Spleen (tissue), 11 donors: ENCODE measurements around the gene NCF4. TPM values are rescaled to one million over a fixed set of nuclear protein-coding genes. Genes with fewer than 3 reads are reported as not detected.

ENCODE experiments used
- DNase-seq: peaks from one replicate; pipeline ENCODE4 v3.0.0-alpha.2; 2020
- H3K27ac ChIP-seq, 8 donors: fragments of 200-600 bp; sonication (generic) in 7 of 8; 1 replicate in 4 of 8; 2 replicates in 4 of 8; pipeline versions ENCODE4 v1.5.0 to v1.8.0; 2016 to 2021; ENCODE audit warnings: inconsistent platforms in 4 of 8, mild to moderate bottlenecking in 4 of 8, moderate library complexity in 1 of 8
- H3K27me3 ChIP-seq, 7 donors: fragments of 200-600 bp; sonication (generic) in 6 of 7; replicated peaks in 1 of 7; 1 replicate in 4 of 7; 2 replicates in 3 of 7; pipeline versions ENCODE4 v1.5.0 to v1.8.0; 2016 to 2021; ENCODE audit warnings: inconsistent platforms in 3 of 7, mild to moderate bottlenecking in 1 of 7
- H3K36me3 ChIP-seq, 6 donors: fragments of 200-600 bp; sonication (generic) in 5 of 6; 1 replicate in 4 of 6; 2 replicates in 2 of 6; pipeline versions ENCODE4 v1.5.0 to v1.8.0; 2016 to 2021; ENCODE audit warnings: inconsistent platforms in 2 of 6
- H3K4me1 ChIP-seq, 6 donors: fragments of 200-600 bp; sonication (generic) in 5 of 6; 1 replicate in 3 of 6; 2 replicates in 3 of 6; pipeline versions ENCODE4 v1.5.0 to v1.8.0; 2016 to 2021; ENCODE audit warnings: inconsistent platforms in 3 of 6
- H3K4me3 ChIP-seq, 8 donors: fragments of 200-600 bp; sonication (generic) in 7 of 8; 1 replicate in 4 of 8; 2 replicates in 4 of 8; pipeline versions ENCODE4 v1.5.0 to v1.8.0; 2016 to 2021; ENCODE audit warnings: inconsistent platforms in 4 of 8, mild to moderate bottlenecking in 4 of 8, moderate library complexity in 2 of 8
- H3K9me3 ChIP-seq, 8 donors: fragments of 200-600 bp; sonication (generic) in 7 of 8; 1 replicate in 4 of 8; 2 replicates in 4 of 8; pipeline versions ENCODE4 v1.5.0 to v1.8.0; 2016 to 2021; ENCODE audit warnings: inconsistent platforms in 4 of 8
- POLR2A ChIP-seq, 3 donors: fragments of 450-650 bp; IDR thresholded peaks; one replicate each; pipeline ENCODE4 v1.5.1; 2017; ENCODE audit warnings: antibody characterized with exemption in 3 of 3, mild to moderate bottlenecking in 1 of 3
- POLR2AphosphoS5 ChIP-seq, 3 donors: sonication (generic); formaldehyde crosslinking; IDR thresholded peaks; one replicate each; pipeline ENCODE4 v1.5.1; 2017; ENCODE audit warnings: antibody characterized with exemption in 3 of 3
- WGBS, 5 donors: extraction: QIAGEN DNeasy Blood & Tissue Kit in 3 of 5; methylation state at CpG; one replicate each; pipeline versions ENCODE4 v1.1.5 to v1.1.7; 2013 to 2018; 5-methylcytosine and 5-hydroxymethylcytosine counted together
- intact Hi-C: fragments of 100-400 bp; cut with DNase I; formaldehyde crosslinking; loops from one replicate; pipeline ENCODE4 v1.15.0; 2023; ENCODE audit warnings: low total_unique reads
- polyA plus RNA-seq, 3 donors: library from polyadenylated mRNA; stranded (reverse); fragments of 200-250 nt; gene quantifications; one replicate each; pipeline ENCODE4 v1.2.1, GENCODE V29; 2013
- total RNA-seq, 7 donors: library from RNA; depleted of rRNA in 3 of 7; stranded (reverse); fragments of >200 nt in 3 of 7; fragmentation: NEBNext Ultra II Directional in 4 of 7; extraction: Animal tissue kit (Norgen Biotek cat#: 25700) in 4 of 7; gene quantifications; one replicate each; pipeline versions ENCODE4 v1.1.0 to v1.2.1, GENCODE V29; 2016 to 2021
- TF ChIP-seq, protein P1 (sequence below), 11 experiments: fragments of 200-600 bp in 7 of 11; fragments of 450-650 bp in 4 of 11; sonication (generic) in 4 of 11; IDR thresholded peaks in 8 of 11; conservative IDR thresholded peaks in 3 of 11; 1 replicate in 7 of 11; 2 replicates in 4 of 11; pipeline versions ENCODE4 v1.4.0 to v1.8.0; 2016 to 2021; ENCODE audit warnings: antibody characterized with exemption in 11 of 11, inconsistent platforms in 4 of 11, mild to moderate bottlenecking in 1 of 11
- donor health status: healthy with polysubstance abuse.
- donor health status: DM: no; HTN: no; CAD: no; lungs with moderate emphysema.
- donor health status: DM: no; HTN: no; CAD: no.
- donor health status: Bipolar disorder and iron deficiency.
- donor health status: healthy.
- donor health status: DM: no; HTN: no; CAD: no.
- donor health status: DM: yes; HTN: yes; CAD: no.

The NCF4 gene
- total and polyA plus RNA-seq, 10 donors, result 89.0 to 222 (median 154) TPM

DNA sequence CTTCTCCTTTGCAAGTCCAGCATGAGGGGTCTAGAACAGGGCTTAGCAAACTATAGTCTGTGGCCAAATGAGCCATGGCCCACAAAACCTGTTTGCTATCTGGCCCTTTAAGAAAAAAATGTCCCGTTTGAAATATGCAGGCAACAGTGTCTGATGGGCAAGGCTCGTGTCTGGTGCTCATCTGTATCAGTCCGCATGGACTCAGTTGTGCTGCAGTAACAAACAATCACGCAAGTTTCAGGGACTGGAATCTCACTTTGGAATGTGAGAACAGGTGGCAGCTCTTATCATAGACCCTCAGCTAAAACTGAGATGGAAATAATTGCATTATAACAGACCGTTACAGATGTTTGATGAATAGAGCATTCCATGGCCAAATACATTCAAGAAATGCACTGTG is 24.9 kb upstream of the NCF4 start:
- Histone ChIP-seq H3K4me1 (peaks cover 0 to 25% (median 0%) of the 10 kb centered on the region in 6 donors), H3K27ac (no peak overlapping the region), H3K27me3 (peaks cover 0 to 47% (median 0%) of the 10 kb centered on the region in 7 donors), H3K4me3 (no peak overlapping the region), H3K36me3 (no peaks in the 10 kb centered on the region), H3K9me3 (peaks cover 0 to 24% (median 10%) of the 10 kb centered on the region in 8 donors)
- intact Hi-C loops, result no loop called here
- WGBS, 5 donors, result 65 to 82% (median 79%) methylated on average over 5 of the region's 5 CpGs
- DNase-seq, result no peak
- no peak for TF ChIP-seq POLR2A (IDR thresholded peaks at IDR 0.05)
- TF ChIP-seq POLR2AphosphoS5 (IDR thresholded peaks at IDR 0.05), result no peak
- TF ChIP-seq, protein P1, sequence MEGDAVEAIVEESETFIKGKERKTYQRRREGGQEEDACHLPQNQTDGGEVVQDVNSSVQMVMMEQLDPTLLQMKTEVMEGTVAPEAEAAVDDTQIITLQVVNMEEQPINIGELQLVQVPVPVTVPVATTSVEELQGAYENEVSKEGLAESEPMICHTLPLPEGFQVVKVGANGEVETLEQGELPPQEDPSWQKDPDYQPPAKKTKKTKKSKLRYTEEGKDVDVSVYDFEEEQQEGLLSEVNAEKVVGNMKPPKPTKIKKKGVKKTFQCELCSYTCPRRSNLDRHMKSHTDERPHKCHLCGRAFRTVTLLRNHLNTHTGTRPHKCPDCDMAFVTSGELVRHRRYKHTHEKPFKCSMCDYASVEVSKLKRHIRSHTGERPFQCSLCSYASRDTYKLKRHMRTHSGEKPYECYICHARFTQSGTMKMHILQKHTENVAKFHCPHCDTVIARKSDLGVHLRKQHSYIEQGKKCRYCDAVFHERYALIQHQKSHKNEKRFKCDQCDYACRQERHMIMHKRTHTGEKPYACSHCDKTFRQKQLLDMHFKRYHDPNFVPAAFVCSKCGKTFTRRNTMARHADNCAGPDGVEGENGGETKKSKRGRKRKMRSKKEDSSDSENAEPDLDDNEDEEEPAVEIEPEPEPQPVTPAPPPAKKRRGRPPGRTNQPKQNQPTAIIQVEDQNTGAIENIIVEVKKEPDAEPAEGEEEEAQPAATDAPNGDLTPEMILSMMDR (IDR thresholded peaks at IDR 0.05 in 8 of 11, conservative IDR thresholded peaks at IDR 0.05 in 3 of 11), result no peak

DNA sequence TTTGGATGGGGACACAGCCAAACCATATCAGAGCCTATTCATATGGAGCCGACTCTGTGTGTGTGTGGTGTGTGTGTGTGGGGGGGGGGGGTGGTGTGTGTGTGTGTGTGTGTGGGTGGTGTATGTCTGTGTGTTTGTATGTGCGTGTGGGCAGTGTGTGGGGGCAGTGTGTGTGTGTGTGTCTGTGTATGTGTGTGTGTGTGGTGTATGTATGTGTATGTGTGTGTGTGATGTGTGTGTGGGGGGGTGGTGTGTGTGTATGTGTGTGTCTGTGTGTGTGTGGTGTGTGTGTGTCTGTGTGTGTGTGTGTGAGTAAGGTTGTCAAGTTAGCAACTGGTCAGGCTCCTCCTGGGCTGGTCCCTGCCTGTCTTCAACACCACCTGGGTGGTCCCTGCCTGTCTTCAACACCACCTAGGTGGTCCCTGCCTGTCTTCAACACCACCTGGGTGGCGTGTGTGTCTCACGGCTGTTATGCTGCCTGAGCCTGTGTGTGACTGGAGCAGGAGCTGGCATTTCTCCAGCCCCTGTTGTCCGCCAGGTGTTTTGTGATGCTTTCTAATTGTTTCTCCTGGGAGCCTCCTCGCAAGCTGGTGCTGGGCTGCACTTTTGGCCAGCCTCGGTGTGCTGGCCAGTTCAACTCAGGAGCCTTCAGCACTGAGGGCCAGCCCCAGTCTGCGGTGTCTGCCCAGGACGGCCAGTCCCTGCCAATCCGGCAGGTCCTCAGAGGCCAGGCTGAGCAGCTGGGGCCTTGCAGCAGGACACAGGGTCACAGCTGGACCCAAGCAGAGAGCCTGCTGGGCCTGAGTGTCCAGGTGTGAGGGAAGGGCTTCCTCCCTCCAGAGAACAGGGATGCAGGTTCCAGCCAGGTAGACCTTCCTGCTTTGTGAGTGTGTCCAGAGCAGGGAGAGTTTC is 22.4 kb upstream of the NCF4 start:
- H3K36me3 ChIP-seq, result no peaks in the 10 kb centered on the region
- intact Hi-C loops, result no loop called here
- no peak for DNase-seq
- no peak overlapping the region for H3K4me3 ChIP-seq
- H3K27ac ChIP-seq, result no peak overlapping the region
- 76 to 92% (median 89%) methylated on average over 4 to 10 of the region's 10 CpGs for WGBS, 5 donors
- H3K4me1 ChIP-seq, result peaks cover 0 to 9% (median 0%) of the 10 kb centered on the region in 6 donors
- TF ChIP-seq POLR2AphosphoS5 (IDR thresholded peaks at IDR 0.05), result no peak
- no peak for TF ChIP-seq POLR2A (IDR thresholded peaks at IDR 0.05)
- TF ChIP-seq, protein P1 (IDR thresholded peaks at IDR 0.05 in 8 of 11, conservative IDR thresholded peaks at IDR 0.05 in 3 of 11), result no peak
- peaks cover 0 to 21% (median 7%) of the 10 kb centered on the region in 8 donors for H3K9me3 ChIP-seq
- peaks cover 0 to 49% (median 0%) of the 10 kb centered on the region in 7 donors for H3K27me3 ChIP-seq

DNA sequence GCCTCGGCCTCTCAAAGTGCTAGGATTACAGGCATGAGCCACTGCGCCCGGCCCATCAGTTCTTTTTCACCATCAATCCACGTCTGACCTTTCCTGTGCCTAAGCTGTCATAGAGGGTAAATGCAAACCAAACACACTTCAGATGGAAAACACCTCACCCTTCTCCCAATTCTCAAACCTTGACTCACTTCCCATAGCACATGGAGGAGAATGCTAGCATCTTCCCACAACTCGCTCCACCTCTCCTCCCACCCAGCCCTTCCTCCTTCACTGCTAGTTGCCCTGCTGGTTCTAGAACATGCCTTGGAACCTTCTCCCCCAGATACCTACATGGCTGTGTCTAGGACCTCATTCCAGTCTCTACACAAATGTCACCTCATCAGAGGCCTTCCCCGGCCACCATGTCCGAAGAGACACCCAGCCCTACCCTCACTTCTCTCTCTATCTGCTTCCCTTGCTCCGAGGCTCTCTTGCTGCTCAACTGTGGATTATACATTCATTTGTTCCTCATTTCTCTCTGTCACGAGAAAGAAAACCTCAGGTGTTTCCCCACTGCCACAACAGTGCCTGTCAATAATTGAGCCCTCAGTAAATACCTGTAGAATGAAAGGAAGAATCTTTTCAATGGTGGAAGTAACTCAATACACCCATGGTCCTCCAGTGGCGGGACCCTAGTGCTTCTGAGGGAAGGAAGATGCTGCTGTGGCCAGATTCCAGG is 21.3 kb upstream of the NCF4 start:
- intact Hi-C loops, result no loop called here

More for the DNA sequence above, 21.3 kb upstream of the NCF4 start:
- peaks cover 0 to 7% (median 0%) of the 10 kb centered on the region in 6 donors for H3K4me1 ChIP-seq
- 70 to 77% (median 72%) methylated on average over 10 of the region's 10 CpGs for WGBS, 5 donors
- no peaks in the 10 kb centered on the region for H3K36me3 ChIP-seq
- H3K27me3 ChIP-seq, result peaks cover 0 to 48% (median 0%) of the 10 kb centered on the region in 7 donors
- TF ChIP-seq, protein P1 (IDR thresholded peaks at IDR 0.05 in 8 of 11, conservative IDR thresholded peaks at IDR 0.05 in 3 of 11), result no peak
- no peak for TF ChIP-seq POLR2A (IDR thresholded peaks at IDR 0.05)
- TF ChIP-seq POLR2AphosphoS5 (IDR thresholded peaks at IDR 0.05), result no peak
- DNase-seq, result no peak
- no peak overlapping the region for H3K27ac ChIP-seq
- no peak overlapping the region for H3K4me3 ChIP-seq
- H3K9me3 ChIP-seq, result peaks cover 0 to 13% (median 5%) of the 10 kb centered on the region in 8 donors
